KOPT-K1 (cell line): ENCODE measurements around the gene NKD1.
"Not testable (repeated sequence)": the region's sequence is repeated elsewhere in the genome, so short reads cannot be mapped to it uniquely, and the experiment has no call there.

ENCODE experiments used
- H3K27ac ChIP-seq: fragments of 200-600 bp; sonication (generic); 2 replicates; pipeline ENCODE4 v1.5.1; 2016; ENCODE audit warnings: antibody characterized with exemption, mild to moderate bottlenecking, low read depth, low read length; ENCODE audit not compliant: poor library complexity, severe bottlenecking
- H3K36me3 ChIP-seq: fragments of 200-600 bp; sonication (generic); 2 replicates; pipeline ENCODE4 v1.5.1; 2017; ENCODE audit warnings: antibody characterized with exemption, mild to moderate bottlenecking, low read length, moderate library complexity; ENCODE audit not compliant: insufficient read depth
- H3K9me3 ChIP-seq: fragments of 200-600 bp; sonication (generic); 2 replicates; pipeline ENCODE4 v1.5.1; 2017; ENCODE audit warnings: antibody characterized with exemption, low read length, mild to moderate bottlenecking; ENCODE audit not compliant: insufficient read depth, poor library complexity, severe bottlenecking

The NKD1 gene

DNA sequence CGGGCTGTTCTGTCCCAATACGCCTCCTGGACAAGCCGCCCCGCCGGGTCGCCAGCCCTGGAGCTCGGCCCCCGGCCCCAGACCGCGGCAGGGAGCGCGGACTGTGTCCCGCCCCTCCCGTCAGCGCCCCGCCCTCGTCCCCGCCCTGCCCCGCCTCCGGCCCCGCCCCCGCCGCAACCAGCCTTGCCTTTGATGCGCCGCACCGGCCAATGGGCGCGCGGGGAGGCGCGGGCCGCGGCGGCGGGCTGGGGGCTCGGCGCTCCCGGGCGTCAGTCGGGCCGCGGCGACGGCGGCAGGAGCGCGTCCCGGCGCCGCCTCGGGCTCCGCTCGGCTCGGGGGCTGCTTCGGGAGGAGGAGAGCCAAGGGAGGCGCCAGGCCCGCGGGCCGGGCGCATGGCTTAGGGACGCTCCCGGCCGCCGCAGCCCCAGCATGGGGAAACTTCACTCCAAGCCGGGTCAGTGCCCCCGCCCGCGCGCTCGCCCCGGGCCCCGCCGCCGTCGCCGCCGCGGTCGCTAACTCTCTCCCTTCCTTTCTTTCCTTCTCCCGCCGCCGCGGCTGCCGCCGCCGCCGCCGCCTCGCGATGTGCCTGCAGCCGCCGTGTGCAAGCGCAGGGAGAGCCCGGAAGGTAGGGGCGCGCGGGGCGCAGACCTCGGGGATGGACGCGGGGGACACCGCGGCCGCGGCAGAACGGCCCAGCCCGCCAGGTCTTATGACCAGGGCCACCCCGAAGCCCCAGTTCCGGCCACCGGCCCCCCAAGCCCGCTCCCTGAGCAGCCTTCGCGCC, at the start of gene NKD1:
NKD1 (plus strand) TSS at position 272 of the 784 bp plus-strand sequence; CDS start at position 430, 158 bp downstream.
- Histone ChIP-seq H3K27ac (no peak within 1 kb of the TSS), H3K36me3 (no peaks in the 10 kb centered on the region), H3K9me3 (peaks cover 6% of the 10 kb centered on the region)

DNA sequence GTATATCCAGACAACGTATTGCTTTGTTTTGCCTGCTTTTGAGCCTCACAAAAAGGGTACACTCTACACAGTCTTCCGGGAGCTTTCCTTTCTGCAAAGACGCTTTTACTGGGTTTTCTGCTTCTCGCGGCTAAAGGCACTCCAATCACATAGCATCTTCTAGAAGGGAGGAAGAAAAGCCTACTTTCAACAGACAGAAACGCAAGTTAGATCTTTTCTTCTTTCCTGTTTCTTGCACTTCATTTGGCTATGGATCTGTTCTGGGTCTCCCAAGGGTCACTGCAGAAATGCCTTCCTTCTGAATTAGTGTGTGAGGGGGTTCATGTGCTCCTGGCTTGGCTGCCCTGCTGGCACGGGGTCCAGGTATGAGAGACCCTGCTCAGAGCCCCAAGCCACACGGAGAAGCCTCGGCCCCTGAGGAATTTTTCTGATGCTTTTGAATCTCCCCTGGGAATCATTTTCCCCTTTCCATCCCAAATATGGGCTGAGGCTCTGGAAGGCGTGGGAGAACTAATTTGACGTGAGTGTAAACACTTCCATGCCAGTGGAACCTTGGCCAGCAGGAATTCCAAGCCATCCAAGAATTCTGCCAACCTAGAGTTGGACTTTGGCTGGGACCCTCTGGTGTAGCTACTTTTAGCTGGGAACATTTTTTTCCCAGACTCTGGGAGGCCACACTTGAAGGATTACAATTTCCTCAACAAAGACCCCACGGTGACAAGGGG, 49.6 kb upstream of the NKD1 start:
- Histone ChIP-seq H3K9me3 (no peaks in the 10 kb centered on the region), H3K36me3 (no peaks in the 10 kb centered on the region), H3K27ac (no peak overlapping the region)

DNA sequence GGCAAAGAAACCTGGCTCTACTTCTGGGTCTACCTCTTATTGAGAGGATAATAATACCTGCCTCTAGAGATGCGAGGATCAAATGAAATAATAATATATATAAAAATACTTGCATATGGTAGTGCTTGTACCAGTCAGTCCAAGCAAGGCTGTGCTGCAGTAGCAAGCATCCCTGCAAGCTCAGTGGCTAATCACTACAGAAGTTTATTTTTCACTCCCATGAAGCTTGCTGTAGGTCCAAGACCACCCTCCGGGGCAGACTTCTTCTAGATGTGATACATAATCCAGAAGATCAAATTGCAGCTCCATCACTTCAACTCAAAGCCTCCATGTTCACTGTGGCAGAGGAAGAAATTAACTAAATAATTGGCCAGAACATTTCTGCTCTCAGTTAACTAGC, 48.9 kb upstream of the NKD1 start:
- no peak overlapping the region for H3K27ac ChIP-seq
- no peaks in the 10 kb centered on the region for H3K9me3 ChIP-seq
- H3K36me3 ChIP-seq, result no peaks in the 10 kb centered on the region

GRCh38 chr16:50500171-50500874, 47.9 kb upstream of the NKD1 start:
- no peaks in the 10 kb centered on the region for H3K36me3 ChIP-seq
- no peaks in the 10 kb centered on the region for H3K9me3 ChIP-seq

DNA sequence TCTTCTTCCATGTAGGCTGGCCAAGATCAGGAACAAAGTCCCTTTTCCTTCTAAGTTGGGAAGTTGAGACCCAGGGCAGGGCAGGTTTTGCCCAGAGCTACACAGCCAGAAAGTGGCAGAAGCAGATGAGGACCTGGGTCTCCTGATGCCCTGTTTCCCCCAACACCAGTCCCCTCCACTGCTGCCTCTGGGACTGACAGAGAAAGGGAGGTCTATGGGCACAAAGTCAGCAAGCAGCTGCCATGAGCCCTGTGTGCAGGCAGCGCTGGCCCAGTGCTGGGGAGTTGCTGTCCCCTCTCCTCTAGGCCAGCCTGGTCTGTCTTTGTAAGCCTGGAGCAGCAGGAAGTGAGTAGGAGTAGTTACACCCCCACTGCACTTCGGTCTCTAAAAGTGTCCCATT, 46.9 kb upstream of the NKD1 start:
- Histone ChIP-seq H3K9me3 (no peaks in the 10 kb centered on the region), H3K27ac (no peak overlapping the region), H3K36me3 (no peaks in the 10 kb centered on the region)

More at GRCh38 chr16:50500171-50500874, 47.9 kb upstream of the NKD1 start:
- H3K27ac ChIP-seq, result no peak overlapping the region

DNA sequence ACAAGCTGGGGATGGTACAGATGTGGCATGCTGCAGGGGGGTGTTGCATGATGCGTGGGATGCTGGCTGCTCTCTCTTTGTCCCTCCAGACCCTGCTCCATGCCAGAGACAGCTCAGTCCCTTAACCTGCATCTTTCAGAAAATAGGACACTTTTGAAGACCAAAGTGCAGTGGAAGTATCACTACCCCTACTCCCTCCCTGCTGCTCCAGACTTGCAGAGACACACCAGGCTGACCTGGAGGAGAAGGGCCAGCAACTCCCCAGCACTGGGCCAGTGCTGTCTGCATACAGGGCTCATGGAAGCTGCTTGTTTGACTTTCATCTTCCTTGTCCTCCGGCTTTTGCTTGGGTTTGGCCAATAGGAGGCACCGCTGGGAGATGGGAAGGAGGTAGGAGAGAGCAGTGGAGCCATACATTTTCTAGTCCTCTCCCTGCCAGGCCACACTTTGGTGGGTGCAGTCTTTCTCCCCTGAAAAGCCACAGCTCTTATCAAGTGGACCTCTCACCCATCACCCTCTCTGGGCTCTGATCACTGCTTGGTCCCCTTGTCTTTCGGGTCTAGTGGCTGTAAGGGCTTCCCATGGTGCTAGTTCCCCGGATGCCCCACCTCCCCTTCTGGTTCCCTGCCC, 46.1 kb upstream of the NKD1 start:
- H3K36me3 ChIP-seq, result no peaks in the 10 kb centered on the region
- no peaks in the 10 kb centered on the region for H3K9me3 ChIP-seq
- no peak overlapping the region for H3K27ac ChIP-seq

- H3K36me3 ChIP-seq, result no peaks in the 10 kb centered on the region
- no peak overlapping the region for H3K27ac ChIP-seq
- no peaks in the 10 kb centered on the region for H3K9me3 ChIP-seq
These were observed 45.6 kb upstream of the NKD1 start for GRCh38 chr16:50502616-50503011.

GRCh38 chr16:50503868-50504531, 44.2 kb upstream of the NKD1 start:
- not testable (repeated sequence) for H3K27ac ChIP-seq, H3K9me3 ChIP-seq, H3K36me3 ChIP-seq

GRCh38 chr16:50505115-50505514, 43.1 kb upstream of the NKD1 start:
- Histone ChIP-seq H3K36me3 (no peaks in the 10 kb centered on the region), H3K27ac (no peak overlapping the region), H3K9me3 (no peaks in the 10 kb centered on the region)

DNA sequence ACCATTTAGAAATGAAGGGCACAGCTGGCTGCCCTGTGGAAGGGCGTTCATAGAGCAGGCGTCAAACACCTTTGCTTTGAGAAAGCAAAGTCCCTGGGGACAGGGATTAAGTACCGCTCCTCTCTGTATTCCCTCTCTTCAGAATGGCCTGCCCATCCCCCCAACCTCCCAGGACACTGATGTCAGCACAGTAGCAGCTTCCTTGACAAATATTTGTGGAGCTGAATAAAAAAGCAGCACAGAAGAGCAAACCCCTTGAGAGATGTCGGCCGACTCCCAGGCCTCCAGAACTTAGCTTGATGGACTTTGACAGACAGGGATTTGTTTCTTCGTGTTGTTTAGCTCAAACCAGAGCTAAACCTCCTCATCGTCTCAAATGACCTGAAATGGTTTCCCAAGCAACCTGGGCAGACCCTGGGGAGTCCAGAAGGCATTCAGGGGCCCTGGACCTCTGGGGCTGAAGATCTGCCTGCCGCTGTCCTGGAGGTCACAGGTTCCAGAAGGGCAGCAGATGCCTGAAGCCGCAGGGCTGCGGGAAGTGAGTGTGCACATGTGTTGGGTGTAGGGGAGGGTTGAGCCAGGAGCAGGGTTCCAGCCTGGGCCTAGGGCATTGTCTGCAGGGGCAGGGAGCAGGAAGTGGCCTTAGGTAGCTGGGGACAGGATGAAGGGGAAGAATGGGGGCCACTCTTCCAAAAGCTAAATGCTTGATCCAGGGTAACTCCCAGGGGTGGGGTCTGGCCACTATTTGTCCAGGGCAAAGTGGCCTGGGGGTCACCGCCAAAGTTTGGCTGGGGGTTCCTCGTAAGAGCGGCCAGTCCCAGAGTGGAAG, 42.3 kb upstream of the NKD1 start:
- no peaks in the 10 kb centered on the region for H3K36me3 ChIP-seq
- no peak overlapping the region for H3K27ac ChIP-seq
- no peaks in the 10 kb centered on the region for H3K9me3 ChIP-seq

- Histone ChIP-seq H3K9me3 (no peaks in the 10 kb centered on the region), H3K36me3 (no peaks in the 10 kb centered on the region), H3K27ac (no peak overlapping the region)
These were observed 41.7 kb upstream of the NKD1 start for GRCh38 chr16:50506543-50506937.

DNA sequence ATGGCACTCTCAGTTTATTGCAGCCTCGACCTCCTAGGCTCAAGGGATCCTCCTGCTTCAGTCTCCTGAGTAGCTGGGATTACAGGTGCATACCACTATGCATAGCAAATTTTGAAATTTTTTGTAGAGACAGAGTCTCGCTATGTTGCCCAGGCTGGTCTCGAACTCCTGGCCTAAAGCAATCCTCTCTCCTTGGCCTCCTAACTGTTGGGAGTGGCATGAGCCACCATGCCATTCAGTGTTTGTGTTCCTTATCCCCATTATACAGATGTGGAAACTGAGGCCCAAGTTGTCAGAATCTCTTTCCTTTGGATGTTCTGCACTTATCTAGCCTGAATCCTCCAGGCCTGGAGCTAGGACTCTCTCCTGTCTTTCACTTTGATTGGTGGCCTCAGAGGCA, 40.8 kb upstream of the NKD1 start:
- Histone ChIP-seq H3K36me3 (no peaks in the 10 kb centered on the region), H3K9me3 (no peaks in the 10 kb centered on the region), H3K27ac (no peak overlapping the region)

DNA sequence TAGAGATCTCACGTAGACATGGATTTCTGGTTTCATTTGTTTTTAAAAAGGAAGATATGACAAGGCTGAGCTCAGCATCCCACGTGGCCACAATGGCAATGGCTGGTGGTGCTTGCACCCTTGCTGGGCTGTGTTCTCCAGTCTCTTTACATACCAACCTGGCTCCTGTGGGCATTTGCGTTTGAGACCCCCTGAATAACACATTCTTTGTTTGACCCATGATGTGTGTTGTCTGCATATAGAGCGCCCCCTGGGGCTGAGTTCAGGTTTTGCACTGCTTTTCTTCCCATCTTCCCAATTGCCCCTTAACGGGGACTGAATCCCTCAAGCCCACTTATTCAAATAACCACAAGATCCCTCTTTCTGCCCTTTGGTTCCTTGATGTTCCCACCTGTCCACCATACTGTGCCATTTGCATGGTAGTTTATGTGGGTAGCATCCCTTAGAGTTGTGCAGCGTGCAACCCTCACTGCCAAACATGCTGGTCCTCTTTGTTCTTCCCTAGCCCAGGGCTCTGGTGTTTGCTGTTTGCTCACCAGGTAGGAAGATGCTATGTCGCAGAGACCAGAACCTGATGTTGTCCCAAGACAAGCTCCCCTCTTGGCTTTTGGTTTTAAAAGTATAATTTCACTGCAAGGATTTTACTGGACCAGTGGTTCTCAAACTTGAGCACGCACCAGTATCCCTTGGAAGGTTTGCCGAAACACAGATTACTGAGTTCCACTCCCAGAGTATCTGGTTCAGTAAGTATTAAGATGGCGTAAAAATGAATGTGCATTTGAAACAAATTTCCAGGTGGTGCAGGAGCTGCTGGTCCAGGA, 38.5 kb upstream of the NKD1 start:
- Histone ChIP-seq H3K36me3 (no peaks in the 10 kb centered on the region), H3K9me3 (no peaks in the 10 kb centered on the region), H3K27ac (no peak overlapping the region)
